ENCODE results near the gene KCTD12.

DNA sequence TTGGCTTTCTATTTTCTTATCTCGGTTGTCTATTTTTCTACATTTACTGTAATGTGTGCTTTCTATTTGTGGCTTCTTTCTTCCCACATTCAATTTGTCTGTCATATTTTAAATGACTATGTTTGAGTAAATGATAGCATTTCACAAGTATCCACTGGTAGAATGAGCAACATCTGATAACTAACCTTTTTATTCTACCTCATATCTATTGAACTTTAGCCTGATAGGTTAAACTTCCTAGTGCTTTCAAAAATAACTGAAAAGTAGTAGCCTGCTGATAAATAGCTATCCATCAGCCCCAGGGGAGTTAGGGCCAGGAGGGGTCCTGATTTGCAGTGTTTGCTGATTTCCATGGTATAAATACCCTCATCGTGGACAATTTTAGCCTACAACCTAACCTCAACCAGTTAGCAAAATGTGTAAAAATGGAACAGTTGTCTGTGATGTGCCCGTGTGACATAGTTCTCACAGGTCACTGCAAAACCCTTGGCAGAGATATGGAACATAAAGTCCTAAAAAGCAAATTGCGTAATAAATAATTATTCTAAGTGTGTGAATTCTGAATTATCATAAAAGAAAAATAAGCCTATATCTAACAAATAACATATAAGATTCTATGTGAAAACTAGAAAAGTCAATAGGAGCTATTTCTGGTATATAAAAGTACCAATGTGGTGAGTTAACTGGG, 32.1 kb downstream of the KCTD12 start:
- TF ChIP-seq POLR2AphosphoS5 (IDR thresholded peaks at IDR 0.05; ENCODE audit: low read depth), result no peak
- TF ChIP-seq GABPA (IDR thresholded peaks at IDR 0.05; ENCODE audit: low read depth), result no peak
- TF ChIP-seq, protein P1, sequence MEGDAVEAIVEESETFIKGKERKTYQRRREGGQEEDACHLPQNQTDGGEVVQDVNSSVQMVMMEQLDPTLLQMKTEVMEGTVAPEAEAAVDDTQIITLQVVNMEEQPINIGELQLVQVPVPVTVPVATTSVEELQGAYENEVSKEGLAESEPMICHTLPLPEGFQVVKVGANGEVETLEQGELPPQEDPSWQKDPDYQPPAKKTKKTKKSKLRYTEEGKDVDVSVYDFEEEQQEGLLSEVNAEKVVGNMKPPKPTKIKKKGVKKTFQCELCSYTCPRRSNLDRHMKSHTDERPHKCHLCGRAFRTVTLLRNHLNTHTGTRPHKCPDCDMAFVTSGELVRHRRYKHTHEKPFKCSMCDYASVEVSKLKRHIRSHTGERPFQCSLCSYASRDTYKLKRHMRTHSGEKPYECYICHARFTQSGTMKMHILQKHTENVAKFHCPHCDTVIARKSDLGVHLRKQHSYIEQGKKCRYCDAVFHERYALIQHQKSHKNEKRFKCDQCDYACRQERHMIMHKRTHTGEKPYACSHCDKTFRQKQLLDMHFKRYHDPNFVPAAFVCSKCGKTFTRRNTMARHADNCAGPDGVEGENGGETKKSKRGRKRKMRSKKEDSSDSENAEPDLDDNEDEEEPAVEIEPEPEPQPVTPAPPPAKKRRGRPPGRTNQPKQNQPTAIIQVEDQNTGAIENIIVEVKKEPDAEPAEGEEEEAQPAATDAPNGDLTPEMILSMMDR (IDR thresholded peaks at IDR 0.05; ENCODE audit: insufficient read depth, low read length), result no peak

Data from HL-60 (cell line).